OCI-LY1 (cell line): ENCODE data around the gene SSC4D.

Source experiments
- CTCF ChIP-seq: fragments of 200-600 bp; sonication (generic), shearing (Covaris generic); IDR thresholded peaks from 2 replicates; pipeline ENCODE4 v1.5.1; 2017; ENCODE audit warnings: mild to moderate bottlenecking, antibody characterized with exemption, low read length, moderate library complexity, mixed read lengths
- EZH2 ChIP-seq: fragments of 200-600 bp; sonication (generic), shearing (Covaris generic); IDR thresholded peaks from 2 replicates; pipeline ENCODE4 v1.8.0; 2017; ENCODE audit warnings: borderline replicate concordance, mixed run types, mild to moderate bottlenecking, antibody characterized with exemption, low read length, moderate library complexity, mixed read lengths

- TF ChIP-seq CTCF (no peak), EZH2 (no peak)
These were observed 18.8 kb upstream of the SSC4D start for GRCh38 chr7:76428149-76428823.
